NCI-H526 (cell line): ENCODE measurements around the gene POLR3GL.
A peak's percentile ranks its signal among the peaks of the same experiment; 100 is the strongest.

ENCODE experiments used
- DNase-seq, 2 experiments: peaks; one replicate each; lab custom pipeline; 2025; lab: John Stamatoyannopoulos, UW

POLR3GL gene

GRCh38 chr1:145949219-145949618 lies 15.3 kb upstream of the POLR3GL start:
- no peak for DNase-seq

- DNase-seq: no peak
Observed at GRCh38 chr1:145951526-145951925, 13.0 kb upstream of the POLR3GL start.

DNA sequence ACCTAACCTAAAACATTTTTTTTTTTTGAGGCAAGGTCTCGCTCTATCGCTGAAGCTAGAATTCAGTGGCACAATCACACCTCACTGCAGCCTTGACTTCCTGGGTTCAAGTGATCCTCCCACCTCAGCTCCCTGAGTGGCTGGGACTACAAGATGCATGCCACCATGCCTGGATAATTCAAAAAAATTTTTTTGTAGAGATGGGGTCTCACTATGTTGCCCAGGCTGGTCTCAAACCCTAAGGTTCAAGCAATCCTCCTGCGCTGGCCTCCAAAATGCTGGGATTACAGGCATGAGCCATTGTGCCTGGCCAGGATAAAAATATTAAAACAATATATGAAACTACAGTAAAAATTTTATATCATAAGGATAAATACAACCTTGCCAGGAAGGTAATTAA lies 11.6 kb upstream of the POLR3GL start:
- DNase-seq: no peak

DNA sequence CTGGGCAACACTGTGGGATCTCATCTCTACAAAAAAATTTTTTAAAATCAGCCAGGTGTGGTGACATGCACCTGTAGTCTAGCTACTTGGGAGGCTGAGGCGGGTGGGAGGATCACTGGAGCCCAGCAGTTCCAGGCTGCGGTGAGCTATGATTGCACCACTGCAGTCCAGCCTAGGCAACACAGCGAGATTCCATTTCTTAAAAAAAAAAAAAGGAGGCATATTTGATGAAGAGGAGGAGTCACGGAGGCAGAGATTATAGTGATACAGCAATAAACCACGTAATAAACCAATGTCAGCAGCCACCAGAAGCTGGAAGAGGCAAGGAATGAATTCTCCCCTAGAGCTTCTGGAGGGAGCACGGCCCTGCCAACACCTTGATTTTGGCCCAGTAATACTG lies 10.6 kb upstream of the POLR3GL start:
- no peak for DNase-seq

- no peak for DNase-seq
Observed at GRCh38 chr1:145955436-145955835, 9.1 kb upstream of the POLR3GL start.

GRCh38 chr1:145956361-145956760 lies 8.1 kb upstream of the POLR3GL start:
- DNase-seq: no peak

DNA sequence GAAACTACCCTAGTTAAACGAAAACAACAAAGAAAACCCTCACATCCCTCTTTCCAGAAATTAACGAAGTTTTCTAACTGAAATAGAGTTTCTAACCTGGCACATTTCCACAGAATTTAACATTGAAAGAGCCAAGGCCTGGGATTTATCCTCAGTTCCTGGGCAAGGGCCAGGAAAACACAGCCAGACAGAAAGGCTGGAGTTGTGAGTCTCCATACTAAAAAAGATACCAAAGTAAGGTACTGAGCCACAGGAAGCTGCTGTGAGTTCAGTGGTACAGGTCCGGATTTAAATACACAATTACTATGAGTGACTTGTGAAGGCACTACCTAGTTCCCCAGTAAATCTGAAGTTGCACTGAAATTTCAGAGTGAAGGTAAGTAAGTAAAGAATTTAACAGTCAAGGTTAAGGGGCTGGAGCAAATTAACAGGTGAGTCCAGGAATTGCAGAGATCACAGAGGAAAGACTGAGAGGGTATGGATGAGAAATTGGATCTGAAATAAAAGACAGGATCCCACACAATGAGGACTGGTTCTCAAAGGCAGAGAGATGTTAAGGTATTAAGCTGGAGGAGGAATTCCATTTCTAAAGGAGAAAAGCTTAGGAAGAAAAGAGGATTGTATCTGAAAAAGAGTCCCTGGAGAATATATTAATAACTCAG lies 7.6 kb upstream of the POLR3GL start:
- DNase-seq: peak in 1 of 2 experiments; percentile 48

- peak; percentile 99 to 100 for DNase-seq
Observed at GRCh38 chr1:145957443-145958319, 6.8 kb upstream of the POLR3GL start, which contains the start of gene LIX1L. Gene LIX1L (minus strand): TSS chr1:145958017. CDS start chr1:145957927, 90 bp downstream.

- no peak for DNase-seq
Observed at GRCh38 chr1:145958734-145959133, 5.8 kb upstream of the POLR3GL start.

- DNase-seq: no peak
Observed at GRCh38 chr1:145959333-145959732, 5.2 kb upstream of the POLR3GL start.

DNA sequence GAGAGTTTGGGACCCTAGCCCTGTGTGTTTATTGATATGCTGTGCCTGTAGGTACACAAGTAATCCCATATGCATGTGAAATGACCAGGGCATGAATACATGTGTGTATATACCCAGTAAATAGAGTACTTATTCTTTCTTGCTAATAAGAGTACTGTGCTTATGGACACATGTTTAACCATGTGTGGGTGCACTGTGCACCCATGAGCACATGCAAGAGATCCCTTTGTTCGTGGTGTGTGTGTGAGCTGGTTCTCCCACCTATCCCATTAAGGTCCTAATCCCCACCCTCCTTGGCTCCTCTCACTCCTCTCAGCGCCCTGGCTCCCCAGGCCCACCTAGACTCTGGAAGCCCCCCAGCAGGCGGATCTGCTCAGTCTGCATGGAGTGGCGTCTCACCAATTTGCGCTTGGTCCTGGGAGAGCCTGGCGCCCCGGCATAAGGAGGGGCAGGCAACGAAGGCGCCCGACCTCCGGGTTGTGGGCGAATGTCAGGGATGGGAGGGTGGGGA lies 4.5 kb upstream of the POLR3GL start:
- peak in 1 of 2 experiments; percentile 52 for DNase-seq

DNA sequence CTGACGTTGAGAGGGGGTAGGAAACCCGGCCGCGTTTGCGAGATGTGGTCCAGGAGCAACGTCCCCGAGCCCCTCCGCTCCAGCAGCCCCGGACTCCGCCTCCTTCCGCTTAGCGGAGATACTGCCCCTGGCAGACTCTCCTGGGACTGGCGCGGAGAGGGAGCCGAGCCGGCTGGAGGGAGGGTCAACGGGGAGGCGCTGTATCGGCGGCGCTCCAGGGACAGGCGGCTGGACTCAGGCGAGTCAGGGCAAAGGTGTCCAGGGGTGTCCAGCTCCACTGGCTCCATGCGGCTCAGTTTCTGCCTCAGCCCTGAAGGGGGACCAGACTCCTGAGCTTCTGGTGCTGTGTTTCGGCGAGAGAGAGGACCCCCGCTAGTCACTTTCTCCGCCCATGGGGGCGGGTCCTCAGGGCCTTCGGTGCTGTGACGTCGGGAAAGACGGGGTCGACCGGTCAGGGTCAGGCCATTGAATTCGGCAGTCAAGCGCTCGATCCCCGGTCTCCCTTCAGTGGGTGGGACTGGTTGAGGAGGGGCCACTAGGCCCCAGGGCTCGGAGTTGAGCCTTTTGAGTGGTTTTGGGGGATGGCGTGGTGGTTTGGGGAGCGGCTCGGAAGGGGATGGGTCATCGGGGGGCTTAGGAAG lies 3.9 kb upstream of the POLR3GL start:
- DNase-seq: peak; percentile 64 to 93

DNA sequence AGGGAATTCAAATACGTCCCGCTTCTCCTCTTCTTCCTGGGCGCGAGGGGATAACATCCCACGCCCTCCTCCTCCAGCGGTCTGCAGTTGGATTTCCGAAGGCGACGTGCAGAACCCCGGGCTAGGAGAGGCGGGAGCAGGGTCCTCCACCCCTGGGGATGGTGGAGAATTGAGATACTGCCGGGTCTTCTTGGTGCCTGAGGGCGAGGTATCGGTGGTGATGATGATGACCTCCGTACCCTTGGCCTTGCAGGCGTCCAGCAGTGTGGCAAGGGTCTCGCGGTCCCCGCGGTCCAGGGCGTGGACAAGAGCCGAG lies 3.4 kb upstream of the POLR3GL start:
- DNase-seq: peak; percentile 42 to 61

DNA sequence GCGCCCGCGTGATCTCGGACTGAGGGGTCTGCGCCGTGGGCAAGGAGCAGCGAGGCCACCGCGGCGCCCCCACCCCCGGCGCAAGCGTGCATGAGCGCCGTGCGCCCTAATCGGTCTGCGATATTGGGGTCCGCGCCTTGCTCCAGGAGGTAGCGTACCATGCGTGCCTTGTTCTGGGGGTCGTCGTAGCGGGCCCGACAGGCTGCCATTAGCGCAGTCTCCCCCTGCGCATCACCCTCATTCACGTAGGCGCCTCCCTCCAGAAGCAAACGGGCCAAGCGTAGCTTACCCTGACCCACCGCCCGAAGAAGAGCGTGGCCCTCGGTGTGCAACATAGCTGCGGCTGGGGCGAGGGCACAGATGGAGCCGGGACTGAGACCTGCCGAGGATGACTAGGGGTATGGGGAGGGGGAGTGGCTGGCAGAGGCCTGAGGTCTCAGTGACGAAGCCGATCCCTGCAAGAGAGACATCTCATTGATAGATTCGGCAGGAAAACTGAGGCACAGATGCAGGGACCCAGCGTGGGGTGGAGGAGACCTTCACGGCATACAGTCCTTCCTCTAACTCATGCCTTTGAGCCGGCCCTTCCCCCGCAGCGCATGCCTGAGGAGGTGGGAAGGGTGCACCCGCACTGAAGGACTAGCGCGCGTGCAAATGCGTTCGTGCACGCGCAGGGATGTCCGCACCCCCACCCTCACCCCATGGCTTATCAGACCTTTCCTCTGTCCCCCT lies 2.9 kb upstream of the POLR3GL start:
- DNase-seq: peak; percentile 23 to 88

GRCh38 chr1:145962157-145963102 lies 2.1 kb upstream of the POLR3GL start:
- peak; percentile 22 to 61 for DNase-seq

GRCh38 chr1:145963265-145964019 lies 1.0 kb upstream of the POLR3GL start:
- DNase-seq: peak in 1 of 2 experiments; percentile 55

DNA sequence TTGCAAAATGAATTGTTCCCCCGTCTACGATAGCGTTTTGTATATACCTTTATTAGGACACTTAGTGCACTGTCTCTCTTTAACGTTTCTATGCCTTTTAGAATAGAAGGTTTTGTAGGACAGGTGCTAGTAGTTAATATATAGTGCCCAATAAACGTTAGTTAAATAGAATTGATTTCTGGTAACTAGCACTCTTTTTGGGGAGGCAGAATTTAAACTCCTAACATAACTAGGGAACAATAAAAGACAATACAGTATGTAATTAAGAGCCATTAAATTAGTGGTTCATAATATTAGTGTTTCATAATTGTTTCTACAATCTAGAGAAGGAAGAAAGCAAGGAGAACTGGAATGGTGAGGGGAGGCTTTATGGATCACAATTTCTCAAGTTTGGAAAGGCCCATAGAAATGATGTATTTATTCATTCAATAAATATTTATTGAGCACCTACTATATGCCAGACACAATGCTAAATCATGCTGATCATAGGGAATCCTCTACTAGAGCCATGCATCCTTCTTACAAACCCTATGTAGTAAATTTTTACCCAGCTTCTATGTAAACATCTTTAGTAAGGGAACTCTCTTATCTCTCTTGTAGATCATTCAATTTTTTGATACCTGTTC lies 742 bp downstream of the POLR3GL start:
- DNase-seq: no peak

- DNase-seq: no peak
Observed at GRCh38 chr1:145967288-145967687, 2.8 kb downstream of the POLR3GL start.

DNA sequence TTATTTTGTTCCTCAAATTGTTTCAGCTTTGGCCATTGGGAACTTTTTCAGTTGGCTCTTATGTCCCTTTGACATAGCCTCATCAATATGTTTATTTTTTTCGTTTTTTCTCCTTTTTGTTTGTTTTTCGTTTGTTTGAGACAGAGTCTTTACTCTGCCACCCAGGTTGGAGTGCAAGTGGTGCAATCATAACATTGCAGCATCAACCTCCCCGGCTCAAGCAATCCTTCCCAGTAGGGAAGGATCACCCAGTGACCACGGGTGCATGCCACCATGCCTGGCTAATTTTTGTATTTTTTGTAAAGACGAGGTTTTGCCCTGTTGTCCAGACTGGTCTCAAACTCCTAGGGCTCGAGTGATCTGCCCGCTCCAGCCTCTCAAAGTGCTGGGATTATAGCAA lies 8.1 kb downstream of the POLR3GL start:
- no peak for DNase-seq

GRCh38 chr1:145974721-145975120 lies 10.2 kb downstream of the POLR3GL start:
- no peak for DNase-seq
